GM18519 (cell line): ENCODE results near the gene GPR62.

ENCODE experiments used
- ATAC-seq: cut with Tn5 transposase; IDR thresholded peaks from one replicate; pipeline ENCODE4 v1.9.1; 2021; ENCODE audit warnings: mild to moderate bottlenecking, moderate library complexity; ENCODE audit not compliant: unreplicated experiment, low FRiP score

The GPR62 gene

GRCh38 chr3:51954105-51954504, 1.1 kb upstream of the GPR62 start:
- ATAC-seq: no peak

GRCh38 chr3:51954713-51955112, 468 bp upstream of the GPR62 start:
- ATAC-seq: no peak

DNA sequence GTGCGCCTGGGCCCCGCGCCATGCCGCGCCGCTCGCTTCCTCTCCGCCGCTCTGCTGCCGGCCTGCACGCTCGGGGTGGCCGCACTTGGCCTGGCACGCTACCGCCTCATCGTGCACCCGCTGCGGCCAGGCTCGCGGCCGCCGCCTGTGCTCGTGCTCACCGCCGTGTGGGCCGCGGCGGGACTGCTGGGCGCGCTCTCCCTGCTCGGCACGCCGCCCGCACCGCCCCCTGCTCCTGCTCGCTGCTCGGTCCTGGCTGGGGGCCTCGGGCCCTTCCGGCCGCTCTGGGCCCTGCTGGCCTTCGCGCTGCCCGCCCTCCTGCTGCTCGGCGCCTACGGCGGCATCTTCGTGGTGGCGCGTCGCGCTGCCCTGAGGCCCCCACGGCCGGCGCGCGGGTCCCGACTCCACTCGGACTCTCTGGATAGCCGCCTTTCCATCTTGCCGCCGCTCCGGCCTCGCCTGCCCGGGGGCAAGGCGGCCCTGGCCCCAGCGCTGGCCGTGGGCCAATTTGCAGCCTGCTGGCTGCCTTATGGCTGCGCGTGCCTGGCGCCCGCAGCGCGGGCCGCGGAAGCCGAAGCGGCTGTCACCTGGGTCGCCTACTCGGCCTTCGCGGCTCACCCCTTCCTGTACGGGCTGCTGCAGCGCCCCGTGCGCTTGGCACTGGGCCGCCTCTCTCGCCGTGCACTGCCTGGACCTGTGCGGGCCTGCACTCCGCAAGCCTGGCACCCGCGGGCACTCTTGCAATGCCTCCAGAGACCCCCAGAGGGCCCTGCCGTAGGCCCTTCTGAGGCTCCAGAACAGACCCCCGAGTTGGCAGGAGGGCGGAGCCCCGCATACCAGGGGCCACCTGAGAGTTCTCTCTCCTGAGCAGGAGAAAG, 951 bp downstream of the GPR62 start:
- no peak for ATAC-seq

- ATAC-seq: no peak
Measured at GRCh38 chr3:51957520-51958205, 2.5 kb downstream of the GPR62 start.

DNA sequence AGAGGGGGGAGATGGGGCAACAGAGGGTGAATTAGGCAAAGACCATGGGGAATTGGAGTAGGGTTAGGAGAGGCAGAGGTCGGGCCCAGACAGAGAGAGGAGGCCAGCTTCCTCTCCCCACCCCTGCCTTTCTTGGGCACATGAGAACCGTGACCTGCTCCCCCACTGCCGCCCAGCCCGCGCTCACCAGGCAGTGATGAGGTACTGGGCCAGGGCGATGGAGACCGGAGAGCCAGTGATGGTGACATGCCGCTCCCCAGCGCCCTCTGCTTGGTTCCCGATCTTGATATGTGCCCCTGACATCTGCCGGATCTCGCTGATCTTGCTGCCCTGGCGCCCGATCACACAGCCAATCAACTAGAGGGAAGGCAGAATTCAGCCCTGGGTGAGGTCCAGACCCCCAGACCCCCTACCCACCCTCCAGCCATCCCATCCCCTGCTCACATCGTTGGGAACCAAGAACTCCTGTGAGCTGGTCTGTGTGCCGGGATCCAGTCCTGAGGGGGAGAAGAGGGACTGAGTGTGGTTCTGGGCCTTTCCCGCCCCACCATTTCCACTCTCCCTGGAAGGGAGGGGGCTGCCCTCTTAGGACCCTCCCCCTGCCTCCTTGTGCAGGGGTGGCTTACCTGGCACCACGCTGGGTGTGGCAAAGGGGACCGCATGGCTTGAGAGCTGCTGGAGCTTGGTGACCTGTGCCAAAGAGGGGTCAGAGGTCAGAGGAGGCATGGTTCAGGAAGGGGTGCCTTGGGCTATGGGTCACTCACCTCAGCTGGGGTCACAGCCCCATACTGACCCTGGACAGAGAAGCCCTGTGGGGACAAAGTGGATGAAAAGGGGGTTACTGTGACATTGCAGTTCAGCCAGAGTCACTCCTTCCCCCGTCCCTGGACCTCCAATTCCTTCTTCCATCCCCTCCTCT, 3.7 kb downstream of the GPR62 start:
- no peak for ATAC-seq

- no peak for ATAC-seq
Measured at GRCh38 chr3:51959651-51960050, 4.5 kb downstream of the GPR62 start.

GRCh38 chr3:51960386-51960785, 5.2 kb downstream of the GPR62 start:
- no peak for ATAC-seq

DNA sequence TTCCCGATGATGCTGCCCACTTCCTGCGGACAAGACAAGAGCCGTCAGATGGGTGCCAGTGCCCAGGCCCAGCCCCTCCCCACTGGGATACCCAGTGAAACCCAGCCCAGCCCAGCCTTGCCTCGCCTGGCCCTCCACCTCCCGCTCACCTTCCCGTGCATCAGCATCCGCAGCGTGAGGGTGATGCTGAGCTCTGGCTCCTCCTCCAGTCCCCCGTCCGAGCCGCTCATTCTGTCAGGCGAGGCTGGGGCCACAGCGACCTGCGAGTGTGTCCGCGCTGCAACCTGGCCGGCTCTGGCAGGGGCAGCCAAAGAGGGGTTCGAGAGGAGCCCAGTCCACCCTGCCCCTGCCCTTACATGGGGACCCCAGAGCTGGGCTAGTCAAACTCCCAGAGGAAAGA, 5.8 kb downstream of the GPR62 start:
- ATAC-seq: no peak

DNA sequence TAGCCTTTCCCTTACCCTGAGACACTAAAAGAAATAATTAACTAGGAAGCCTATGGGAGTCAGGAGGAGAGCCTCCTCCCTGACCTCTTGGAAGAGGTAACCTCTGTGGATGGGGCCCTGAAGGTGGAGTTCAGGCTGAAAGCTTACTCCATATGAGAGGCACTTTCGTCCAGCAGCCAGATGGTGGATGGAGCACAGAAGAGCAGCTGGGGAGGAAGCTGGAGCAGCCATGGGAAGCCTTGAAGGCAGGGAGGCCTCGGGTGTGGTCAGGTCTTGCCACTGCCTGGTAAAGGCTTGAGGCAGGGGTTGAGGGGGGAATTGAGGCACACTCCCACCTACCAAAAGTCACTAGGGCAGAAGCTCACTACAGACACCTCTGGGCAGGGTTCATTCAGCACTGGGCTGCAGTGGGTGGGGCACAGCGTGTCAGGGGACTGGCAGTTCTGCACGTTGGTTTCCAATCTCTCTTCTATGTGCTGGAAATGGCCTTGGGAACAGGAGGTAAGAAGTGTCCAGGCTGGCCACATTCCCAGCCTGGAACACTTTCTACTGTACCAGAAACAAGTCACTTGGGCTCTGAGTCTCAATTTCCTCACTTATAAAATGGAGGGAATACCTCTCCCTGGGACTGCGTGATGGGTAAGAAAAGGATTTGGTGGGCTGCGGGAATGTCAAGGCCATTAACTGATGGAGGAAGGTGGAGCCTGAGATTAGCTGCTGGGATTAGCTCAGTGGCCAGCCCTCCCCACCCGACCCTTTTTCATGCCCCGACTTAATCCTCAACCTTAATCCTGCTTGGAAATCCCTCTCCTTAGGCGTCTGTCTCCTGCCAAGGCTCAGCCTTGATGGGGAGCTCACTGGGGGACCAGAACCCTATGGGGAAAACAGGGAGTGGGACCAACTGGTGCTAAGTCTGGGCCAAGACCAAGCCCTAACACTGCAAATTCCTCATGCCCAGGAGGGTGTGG, 6.7 kb downstream of the GPR62 start:
- ATAC-seq: no peak

DNA sequence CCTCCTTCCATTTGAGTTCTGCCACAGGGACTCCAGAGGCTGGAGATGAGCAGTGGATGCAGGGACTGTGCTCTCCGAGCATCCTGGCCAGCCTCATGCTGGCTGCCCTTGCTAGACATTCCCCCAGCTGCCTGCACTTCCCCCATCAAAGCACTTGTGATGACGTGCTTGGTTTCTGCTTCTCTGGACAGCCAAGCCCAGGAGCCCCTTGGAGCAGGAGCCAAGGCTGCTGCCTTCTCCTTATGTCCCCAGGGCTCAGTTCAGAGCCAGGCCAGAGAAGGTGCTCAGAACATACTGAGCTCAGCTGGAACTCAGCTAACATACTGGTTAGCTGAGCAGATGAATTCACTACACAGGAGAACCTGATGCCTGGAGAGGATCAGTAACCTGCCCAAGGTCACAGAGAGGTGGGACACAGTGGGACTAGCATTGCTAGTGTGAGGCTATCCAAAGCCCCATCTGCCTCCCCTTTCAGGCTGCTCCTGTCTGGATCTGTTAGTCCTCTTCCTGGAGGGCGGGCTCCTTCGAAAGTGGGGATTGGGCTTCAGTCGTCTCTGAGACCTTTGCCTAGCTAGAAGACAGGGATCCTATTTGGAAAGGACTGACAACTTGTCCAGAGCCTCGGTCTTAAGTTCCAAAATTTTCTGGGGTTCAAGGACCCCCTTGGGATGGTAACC, 7.8 kb downstream of the GPR62 start:
- no peak for ATAC-seq

GRCh38 chr3:51963951-51964451, 8.8 kb downstream of the GPR62 start:
- ATAC-seq: no peak

DNA sequence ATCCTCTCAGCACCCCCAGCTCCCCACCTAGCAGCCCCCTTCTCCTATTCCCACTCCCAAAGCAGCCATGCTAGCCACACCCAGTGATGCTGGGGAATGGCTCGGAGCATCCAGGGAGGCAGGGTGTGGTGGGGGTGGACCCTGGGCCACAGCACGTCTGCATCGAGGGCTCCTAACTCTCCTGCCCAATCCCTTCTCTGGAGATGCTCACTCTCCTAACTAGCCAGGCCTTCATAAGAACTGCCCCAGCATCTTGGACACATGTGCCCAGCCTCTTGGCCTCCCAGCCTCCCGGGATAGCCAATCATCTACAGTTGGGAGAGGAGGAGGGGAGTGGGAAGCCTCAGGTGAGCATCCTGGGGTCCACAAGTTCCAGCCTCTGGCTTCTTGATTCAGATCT, 9.3 kb downstream of the GPR62 start:
- no peak for ATAC-seq

- no peak for ATAC-seq
Measured at GRCh38 chr3:51966016-51966415, 10.8 kb downstream of the GPR62 start.

DNA sequence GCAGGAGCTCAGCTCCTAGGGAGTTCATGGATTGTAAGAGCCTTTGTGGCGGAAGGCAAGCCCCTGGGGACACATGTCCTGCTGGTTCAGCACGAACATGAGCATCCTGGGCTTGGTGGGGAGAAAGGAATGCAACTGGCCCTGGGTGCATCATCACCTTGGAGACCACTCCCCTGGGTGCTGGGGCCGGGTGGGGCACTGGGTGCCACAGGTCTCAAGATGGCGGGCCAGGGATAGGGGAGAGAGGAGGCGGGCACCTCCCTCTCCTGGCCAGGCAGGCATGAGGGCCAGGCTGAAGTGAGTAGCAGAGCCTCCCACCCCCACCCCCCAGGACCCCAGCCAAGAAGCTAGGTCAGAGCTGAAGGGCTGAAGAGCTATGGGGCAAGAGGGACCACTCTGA, 11.3 kb downstream of the GPR62 start:
- ATAC-seq: no peak

DNA sequence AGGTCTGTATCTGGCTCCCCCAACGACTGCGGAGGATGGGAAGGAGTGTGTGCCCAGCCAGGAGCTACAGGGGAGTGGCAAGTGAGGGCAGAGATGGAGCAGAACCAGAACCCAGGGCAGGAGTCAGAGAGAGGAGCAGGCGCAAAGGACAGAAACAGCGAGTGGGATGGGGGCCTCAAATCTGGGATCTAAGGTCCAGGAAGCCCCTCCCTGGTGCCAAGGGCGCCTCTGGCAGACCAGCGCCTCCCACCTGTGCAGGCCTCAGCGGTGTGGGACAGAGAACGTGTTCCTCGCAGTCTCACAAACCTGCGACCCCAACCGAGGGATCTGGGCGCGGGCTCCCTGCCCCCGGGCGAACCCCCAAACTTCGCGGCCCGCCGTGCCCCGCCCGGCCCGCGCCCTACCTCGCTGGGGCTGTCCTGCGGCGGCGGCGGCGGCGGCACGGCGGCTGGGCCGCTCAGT, 11.8 kb downstream of the GPR62 start:
- ATAC-seq: no peak

GRCh38 chr3:51967384-51968169, 12.4 kb downstream of the GPR62 start, which contains the start of gene PCBP4:
Gene PCBP4, minus strand, starts transcription at chr3:51967454. Its CDS starts 6,214 bp downstream, at chr3:51961240.
- ATAC-seq: no peak

GRCh38 chr3:51968170-51968775, 13.1 kb downstream of the GPR62 start:
- ATAC-seq: no peak
